Measurements from ENCODE around the gene INTS11. TPM values are rescaled to one million over a fixed set of nuclear protein-coding genes. Genes with fewer than 3 reads are reported as not detected.

The INTS11 gene
- total RNA-seq, 1 experiment from 2014 or later = 161 TPM

DNA sequence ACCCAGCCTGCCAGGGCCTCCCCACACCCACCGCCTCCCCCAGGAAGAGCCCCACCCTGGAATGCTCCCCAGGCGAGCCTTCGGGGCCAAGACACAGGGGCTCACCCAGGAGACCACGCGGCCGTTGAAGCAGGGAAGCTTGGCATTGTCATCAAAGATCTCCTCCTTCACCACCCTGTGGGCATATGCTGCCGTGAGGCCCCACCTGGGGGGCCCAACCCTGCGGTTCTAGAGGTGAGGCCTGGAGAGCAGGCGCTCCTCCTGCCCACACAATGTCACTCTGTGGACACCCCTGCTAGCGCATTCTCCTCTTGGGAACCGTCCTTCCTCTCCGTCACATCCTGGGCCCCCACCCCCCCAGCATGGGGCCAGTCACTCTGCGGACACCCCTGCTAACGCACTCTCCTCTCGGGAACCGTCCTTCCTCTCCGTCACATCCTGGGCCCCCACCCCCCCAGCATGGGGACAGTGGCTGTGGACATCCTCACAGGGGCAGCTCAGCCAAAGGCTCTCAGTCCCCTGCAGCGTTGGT is 18.2 kb upstream of the INTS11 start:
- CTCF ChIA-PET = no interaction called here
- Histone ChIP-seq H3K9ac (ENCODE audit: low read length) (no peak overlapping the region; the same call in 1 of the 2 replicates), H3K4me3 (replicated peaks in 1 of 2; ENCODE audit: low read depth in 1 of 2, low read length in 2 of 2) (no peak overlapping the region), H3K4me1 (ENCODE audit: control insufficient read depth in 1 of 2, insufficient read depth in 2 of 2, low read length in 2 of 2) (peaks cover 41 to 66% of the 10 kb centered on the region in 2 experiments), H3K9me2 (ENCODE audit: insufficient read depth) (no peaks in the 10 kb centered on the region), H2AFZ (ENCODE audit: low read depth, low read length, poor library complexity, severe bottlenecking) (no peak overlapping the region), H4K20me1 (ENCODE audit: insufficient read depth) (peaks cover under 1% of the 10 kb centered on the region; the same call in 1 of the 2 replicates), H3K36me3 (ENCODE audit: control insufficient read depth in 1 of 2, insufficient read depth in 2 of 2, low read length in 2 of 2) (peaks cover 7 to 30% of the 10 kb centered on the region in 2 experiments; a peak in 3 of 4 replicates), H3K4me2 (ENCODE audit: low read length) (peak overlapping the region; percentile 96; the same call in 1 of the 2 replicates), H3K79me2 (ENCODE audit: insufficient read depth, low read length) (peaks cover 70% of the 10 kb centered on the region), H3K27me3 (ENCODE audit: insufficient read depth, low read length) (no peaks in the 10 kb centered on the region), H3K9me3 (ENCODE audit: control insufficient read depth in 1 of 2, insufficient read depth in 1 of 2, low read depth in 1 of 2, low read length in 2 of 2) (no peaks in the 10 kb centered on the region), H3K27ac (ENCODE audit: low read depth, low read length) (peak overlapping the region; percentile 100; the same call in 1 of the 2 replicates)
- no TSS peak for BruUV-seq (replicated peaks)
- DNase-seq (ENCODE audit: low read depth, low spot score) = no peak
- ATAC-seq = no peak
- RAD21 ChIA-PET (ENCODE audit: low non-redundant PET in 1 of 2, low total read pairs in 2 of 2, uncharacterized antibody in 2 of 2, unreplicated experiment in 2 of 2) = no interaction called here
- POLR2A ChIA-PET = no interaction called here
- TF ChIP-seq POLR2A (IDR thresholded peaks at IDR 0.05; ENCODE audit: borderline replicate concordance, extremely low read depth, insufficient read depth, insufficient read length) (no peak), SRF (IDR thresholded peaks at IDR 0.05; ENCODE audit: low read depth) (no peak), ZFX (IDR thresholded peaks at IDR 0.05) (no peak), JUND (IDR thresholded peaks at IDR 0.05) (no peak)
- TF ChIP-seq, protein P1, sequence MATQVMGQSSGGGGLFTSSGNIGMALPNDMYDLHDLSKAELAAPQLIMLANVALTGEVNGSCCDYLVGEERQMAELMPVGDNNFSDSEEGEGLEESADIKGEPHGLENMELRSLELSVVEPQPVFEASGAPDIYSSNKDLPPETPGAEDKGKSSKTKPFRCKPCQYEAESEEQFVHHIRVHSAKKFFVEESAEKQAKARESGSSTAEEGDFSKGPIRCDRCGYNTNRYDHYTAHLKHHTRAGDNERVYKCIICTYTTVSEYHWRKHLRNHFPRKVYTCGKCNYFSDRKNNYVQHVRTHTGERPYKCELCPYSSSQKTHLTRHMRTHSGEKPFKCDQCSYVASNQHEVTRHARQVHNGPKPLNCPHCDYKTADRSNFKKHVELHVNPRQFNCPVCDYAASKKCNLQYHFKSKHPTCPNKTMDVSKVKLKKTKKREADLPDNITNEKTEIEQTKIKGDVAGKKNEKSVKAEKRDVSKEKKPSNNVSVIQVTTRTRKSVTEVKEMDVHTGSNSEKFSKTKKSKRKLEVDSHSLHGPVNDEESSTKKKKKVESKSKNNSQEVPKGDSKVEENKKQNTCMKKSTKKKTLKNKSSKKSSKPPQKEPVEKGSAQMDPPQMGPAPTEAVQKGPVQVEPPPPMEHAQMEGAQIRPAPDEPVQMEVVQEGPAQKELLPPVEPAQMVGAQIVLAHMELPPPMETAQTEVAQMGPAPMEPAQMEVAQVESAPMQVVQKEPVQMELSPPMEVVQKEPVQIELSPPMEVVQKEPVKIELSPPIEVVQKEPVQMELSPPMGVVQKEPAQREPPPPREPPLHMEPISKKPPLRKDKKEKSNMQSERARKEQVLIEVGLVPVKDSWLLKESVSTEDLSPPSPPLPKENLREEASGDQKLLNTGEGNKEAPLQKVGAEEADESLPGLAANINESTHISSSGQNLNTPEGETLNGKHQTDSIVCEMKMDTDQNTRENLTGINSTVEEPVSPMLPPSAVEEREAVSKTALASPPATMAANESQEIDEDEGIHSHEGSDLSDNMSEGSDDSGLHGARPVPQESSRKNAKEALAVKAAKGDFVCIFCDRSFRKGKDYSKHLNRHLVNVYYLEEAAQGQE (IDR thresholded peaks at IDR 0.05; ENCODE audit: low read depth) = no peak
- TF ChIP-seq, protein P2, sequence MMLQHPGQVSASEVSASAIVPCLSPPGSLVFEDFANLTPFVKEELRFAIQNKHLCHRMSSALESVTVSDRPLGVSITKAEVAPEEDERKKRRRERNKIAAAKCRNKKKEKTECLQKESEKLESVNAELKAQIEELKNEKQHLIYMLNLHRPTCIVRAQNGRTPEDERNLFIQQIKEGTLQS (IDR thresholded peaks at IDR 0.05) = no peak
- TF ChIP-seq, protein P3, sequence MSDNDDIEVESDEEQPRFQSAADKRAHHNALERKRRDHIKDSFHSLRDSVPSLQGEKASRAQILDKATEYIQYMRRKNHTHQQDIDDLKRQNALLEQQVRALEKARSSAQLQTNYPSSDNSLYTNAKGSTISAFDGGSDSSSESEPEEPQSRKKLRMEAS (IDR thresholded peaks at IDR 0.05) = no peak
- TF ChIP-seq, protein P4, sequence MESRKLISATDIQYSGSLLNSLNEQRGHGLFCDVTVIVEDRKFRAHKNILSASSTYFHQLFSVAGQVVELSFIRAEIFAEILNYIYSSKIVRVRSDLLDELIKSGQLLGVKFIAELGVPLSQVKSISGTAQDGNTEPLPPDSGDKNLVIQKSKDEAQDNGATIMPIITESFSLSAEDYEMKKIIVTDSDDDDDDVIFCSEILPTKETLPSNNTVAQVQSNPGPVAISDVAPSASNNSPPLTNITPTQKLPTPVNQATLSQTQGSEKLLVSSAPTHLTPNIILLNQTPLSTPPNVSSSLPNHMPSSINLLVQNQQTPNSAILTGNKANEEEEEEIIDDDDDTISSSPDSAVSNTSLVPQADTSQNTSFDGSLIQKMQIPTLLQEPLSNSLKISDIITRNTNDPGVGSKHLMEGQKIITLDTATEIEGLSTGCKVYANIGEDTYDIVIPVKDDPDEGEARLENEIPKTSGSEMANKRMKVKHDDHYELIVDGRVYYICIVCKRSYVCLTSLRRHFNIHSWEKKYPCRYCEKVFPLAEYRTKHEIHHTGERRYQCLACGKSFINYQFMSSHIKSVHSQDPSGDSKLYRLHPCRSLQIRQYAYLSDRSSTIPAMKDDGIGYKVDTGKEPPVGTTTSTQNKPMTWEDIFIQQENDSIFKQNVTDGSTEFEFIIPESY (IDR thresholded peaks at IDR 0.05; ENCODE audit: extremely low read depth, insufficient replicate concordance, low read length) = no peak
- intact Hi-C loops (cut with micrococcal nuclease) = loop anchor here (10.0 kb wide), 1 partner anchor 272 kb away; the partner anchor contains the start of gene MIB2

All from HCT116 (cell line).